ENCODE data around the gene SLC2A5.

Gene SLC2A5

DNA sequence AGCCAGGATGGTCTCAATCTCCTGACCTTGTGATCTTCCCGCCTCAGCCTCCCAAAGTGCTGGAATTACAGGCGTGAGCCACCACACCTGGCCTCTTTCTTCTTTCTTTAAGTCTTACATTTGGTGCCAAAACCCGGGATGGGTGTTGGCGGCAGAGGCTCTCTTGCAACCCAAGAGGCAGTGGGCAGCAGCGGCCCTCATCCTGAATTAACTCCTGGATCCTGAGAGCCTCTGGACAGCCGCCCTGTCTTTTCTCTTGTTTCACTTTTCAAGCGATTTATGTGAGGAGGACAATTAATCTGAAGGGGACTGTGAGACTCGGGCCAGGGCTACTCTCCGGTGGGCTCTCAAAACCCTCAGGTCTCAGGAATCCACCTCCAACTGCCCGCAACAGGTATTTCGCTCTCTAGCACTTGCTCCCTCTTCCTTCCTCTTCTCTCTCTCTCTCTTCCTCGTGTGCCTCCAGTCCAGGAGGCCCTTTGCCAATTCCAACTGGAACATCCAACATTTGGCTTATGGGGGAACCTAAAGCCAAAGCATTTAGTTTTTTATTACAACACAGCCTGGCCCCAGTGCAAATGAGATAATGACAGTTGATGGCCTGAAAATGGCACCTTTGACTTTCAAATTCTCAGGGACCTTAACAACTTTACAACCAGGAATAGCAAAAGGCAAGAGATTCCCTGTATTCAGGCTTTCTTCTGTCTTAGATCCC is 18.1 kb upstream of the SLC2A5 start:
- FAIRE-seq = no peak

DNA sequence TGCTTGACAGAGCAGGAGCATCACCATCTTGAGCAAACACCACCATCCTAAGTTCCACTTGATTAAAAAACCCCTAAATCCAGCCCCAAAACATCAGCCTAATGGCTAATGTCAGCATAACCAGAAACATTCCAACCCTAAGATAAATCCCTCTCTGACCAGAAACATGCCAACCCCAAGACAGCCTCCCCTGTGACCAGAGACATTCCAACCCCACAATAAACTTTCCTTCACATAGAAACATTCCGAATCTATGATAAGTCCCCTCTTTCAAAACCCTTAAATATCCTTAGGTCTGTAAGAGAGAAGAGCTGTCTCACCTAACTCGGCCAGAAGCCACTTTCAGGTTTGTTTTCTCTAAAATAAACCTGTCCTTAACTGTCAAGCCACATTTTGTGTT is 17.4 kb upstream of the SLC2A5 start:
- no peak for FAIRE-seq

DNA sequence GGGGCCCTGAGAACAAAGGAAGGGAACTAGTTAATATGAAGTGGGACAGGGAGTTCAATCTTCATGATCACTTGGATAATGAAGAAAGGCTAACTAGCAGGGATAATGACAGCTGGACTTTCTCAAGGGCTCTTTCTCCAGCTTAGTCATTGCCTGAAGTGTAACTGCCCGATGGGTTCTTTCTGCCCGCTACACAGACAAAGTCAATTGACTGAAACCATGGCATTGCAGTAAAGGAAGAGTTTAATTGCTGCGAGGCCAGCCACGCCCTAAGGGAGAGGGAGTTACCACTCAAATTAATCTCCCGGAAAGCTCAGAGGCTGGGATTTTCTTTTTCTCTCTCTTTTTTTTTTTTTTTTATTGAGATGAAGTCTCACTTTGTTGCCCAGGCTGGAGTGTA is 16.6 kb upstream of the SLC2A5 start:
- no peak for FAIRE-seq

DNA sequence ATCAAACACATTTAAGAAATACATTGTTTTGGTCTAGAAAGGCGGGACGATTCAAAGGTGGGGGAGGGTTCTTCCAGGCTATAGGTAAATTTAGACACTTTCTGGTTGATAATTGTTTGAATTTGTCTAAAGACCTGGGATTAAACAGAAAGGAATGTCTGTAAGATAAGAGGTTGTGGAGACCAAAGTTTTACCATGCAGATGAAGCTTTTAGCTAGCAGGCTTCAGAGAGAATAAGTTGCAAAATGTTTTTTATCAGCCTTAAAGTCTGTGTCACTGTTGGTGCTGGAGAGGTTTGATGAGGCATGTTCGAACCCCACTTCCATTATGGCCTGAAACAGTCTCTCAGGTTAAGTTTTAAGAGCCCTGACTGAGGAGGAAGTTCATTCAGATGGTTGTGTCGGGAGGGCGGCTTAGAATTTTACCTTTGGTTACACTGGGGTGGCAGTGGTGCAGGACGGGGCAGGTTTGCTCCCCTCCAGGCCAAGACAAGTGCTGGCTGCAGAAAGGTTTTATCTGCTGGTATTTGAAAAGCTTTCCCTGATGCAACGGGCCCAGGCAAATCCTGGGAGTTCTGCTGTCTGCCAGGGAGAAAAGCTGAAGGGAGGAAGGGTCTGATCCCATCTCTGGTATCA is 16.0 kb upstream of the SLC2A5 start:
- no peak for FAIRE-seq

DNA sequence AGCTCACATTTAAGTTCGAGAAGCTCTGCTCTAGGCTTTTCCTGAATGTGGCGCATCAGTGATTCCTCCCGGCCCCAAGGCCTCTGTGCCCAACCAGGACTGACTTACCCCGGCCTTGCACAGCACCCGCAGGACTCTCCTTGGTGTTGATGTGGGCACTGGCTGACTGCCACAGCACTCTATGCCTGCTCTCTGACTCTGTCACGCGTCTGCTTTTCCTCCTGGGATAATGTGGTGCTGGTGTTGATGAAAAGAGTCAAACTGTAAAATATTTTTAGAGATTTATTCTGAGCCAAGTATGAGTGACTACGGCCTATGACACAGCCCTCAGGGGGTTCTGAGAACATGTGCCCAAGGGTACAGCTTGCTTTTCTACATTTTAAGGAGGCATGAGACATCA is 15.5 kb upstream of the SLC2A5 start:
- no peak for FAIRE-seq

DNA sequence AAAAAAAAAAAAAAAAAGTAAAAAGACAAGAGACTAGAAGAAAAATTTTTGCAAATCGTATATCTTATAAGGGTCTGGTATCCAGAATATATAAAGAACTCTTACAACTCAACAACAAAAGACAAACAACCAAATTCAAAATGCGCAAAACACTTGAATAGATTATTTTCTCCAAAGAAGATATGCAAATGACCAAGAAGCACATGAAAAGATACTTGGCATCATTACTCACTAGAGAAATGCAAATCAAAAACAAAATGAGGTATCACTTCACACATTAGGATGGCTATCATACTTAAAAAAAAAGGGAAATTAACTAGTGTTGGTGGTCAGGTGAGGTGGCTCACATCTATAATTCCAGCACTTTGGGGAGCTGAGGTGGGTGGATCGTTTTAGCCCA is 12.0 kb upstream of the SLC2A5 start:
- FAIRE-seq = no peak

DNA sequence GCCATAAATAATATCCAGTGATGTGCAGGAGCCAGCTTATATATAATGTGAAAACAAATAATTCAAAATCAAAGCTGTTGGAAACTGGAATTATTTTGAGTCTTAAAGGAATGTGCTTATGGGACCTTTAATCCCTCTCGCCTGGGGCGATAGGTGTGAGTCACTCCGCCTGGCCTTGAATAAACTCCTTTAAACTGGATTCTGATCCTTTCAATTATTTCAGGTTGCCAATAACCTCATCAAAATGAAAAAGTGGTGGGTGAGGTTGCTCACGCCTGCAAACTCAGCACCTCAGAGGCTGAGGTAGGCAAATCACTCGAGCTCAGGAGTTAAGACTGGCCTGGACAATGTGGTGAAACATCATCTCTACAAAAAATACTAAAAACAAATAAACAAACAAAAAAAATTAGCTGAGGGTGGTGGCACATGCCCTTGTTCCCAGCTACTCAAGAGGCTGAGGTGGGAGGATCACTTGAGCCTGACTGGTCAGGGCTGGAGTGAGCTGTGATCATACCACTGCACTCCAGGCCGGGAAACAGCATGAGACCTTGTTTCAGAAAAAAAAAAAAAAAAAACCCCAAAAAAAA is 11.4 kb upstream of the SLC2A5 start:
- FAIRE-seq = no peak

DNA sequence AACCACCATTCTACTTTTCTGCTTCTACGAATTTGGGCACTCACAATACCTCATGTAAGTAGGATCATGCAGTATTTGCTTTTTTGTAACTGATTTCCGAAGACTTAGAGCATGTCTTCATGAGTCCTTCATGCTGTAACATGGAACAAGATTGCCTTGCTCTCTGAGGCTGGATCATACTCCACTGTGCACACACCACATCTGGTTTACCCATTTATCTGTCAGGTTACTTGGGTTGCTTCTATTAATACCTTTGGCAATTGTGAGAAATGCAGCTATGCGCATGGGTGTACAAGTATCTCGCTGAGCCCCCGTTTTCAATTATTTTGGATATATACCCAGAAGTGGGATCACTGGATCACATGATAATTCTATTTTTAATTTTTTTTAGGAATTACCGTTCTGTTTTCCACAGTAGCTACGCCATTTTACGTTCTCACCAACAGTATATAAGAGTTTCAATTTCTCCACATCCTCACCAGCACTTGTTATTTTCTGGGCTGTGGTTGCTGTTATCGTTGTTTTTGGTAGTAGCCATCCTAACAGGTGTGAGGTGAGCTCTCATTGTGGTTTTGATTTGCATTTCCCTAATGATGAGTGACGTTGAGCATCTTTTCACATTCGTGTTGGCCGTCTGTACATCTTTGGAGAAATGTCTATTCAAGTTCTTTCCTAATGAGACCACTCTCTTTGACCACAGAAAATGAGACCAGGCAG is 10.7 kb upstream of the SLC2A5 start:
- no peak for FAIRE-seq

DNA sequence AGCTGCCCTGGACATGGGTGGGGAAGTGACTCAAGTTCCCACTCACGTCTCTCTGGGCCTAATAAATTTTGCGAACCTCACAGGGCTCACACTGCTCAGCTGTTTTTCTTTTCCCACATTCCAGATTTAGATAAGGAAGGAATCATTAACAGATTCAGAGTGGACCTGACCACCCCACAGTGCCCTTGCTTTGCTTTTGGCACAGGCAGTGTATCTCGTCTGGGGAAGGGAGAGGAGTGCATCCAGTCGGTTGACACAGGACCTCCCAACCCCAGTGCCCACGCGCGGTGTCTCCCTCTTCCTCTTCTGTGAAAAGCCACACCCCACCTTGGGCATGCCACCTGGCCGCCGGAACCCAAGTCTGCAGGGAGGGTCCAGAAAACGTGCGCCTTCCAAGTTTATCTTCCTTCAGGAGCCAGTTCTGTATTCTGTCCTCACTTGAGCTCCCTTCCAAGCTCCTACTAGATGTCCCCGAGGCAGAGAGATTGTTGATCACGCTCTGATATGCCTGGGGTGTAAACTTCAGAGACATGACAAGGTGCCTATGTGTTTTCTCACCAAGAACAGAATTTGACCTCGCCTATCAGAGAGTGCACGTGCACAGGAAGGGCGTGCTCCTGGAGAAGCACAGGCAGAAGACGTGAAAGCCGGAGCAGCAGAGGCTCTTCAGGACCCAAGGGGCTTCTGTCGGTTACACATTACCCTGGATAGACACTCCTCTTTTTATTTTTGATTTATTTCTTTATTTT is 9.5 kb upstream of the SLC2A5 start:
- no peak for FAIRE-seq

DNA sequence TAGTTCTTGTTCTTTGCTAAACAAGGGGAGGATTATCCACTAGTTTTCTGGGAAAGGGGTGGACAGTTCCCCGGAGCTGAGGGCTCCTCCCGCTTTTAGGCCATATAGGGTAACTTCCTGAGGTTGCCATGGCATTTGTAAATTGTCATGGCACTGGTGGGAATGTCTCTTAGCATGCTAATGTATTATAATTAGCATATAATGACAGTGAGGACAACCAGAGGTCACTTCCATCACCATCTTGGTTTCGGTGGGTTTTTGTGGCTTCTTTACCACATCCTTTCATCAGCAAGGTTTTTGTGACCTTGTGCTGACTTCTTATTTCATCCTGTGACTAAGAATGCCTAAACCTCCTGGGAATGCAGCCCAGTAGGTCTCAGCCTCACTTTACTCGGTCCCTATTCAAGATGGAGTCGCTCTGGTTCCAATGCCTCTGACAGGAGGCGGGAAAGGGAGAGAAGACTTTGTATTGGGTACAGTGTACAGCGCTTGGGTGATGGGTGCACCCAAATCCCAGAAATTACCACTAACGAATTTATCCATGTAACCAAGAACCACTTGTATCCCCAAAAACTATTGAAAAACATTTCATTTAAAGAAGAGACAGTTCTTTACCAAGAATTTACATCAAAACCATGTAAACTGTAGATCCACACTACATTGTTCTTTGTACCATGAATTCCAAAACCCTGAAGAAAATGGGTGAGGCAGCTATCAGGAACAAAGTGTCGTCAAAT is 8.7 kb upstream of the SLC2A5 start:
- FAIRE-seq = no peak

DNA sequence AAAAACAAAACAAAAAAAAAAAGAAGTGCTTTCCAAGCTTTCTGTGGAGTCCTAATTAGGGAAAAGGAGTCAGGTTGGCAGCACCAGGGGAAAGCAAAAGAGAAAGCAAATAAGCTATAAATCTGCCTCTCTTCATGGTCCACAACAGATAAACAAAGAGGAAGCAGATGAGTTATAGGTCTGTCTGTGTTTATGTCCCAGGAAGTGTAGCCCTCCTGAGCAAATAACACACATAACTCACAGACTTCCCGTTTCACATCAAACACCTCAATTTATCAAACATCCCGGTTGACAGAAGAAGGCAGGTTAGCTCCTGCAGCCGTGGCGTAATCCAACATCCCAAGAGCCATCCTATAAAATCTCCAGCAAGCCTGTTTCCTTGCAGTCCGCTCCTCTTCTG is 5.6 kb upstream of the SLC2A5 start:
- FAIRE-seq = no peak

DNA sequence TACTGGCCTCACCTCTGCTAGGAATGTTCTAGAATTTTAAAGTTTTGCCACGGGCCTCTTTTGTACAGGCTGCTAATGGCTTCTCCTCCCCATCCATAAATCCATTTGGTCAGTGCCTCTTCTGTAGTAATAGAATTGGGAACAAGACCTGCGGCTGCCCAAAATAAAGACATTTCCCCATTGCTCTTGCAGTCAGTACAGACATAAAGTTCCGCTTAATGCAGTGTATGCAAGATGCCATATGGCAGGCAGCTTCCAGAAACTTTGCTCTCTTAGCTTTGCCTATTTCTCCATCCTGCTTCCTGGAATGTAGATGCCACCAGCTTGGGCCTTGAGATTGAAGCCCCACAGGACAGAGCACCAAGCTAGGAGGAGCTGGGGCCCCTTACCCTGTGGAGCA is 3.7 kb upstream of the SLC2A5 start:
- no peak for FAIRE-seq

DNA sequence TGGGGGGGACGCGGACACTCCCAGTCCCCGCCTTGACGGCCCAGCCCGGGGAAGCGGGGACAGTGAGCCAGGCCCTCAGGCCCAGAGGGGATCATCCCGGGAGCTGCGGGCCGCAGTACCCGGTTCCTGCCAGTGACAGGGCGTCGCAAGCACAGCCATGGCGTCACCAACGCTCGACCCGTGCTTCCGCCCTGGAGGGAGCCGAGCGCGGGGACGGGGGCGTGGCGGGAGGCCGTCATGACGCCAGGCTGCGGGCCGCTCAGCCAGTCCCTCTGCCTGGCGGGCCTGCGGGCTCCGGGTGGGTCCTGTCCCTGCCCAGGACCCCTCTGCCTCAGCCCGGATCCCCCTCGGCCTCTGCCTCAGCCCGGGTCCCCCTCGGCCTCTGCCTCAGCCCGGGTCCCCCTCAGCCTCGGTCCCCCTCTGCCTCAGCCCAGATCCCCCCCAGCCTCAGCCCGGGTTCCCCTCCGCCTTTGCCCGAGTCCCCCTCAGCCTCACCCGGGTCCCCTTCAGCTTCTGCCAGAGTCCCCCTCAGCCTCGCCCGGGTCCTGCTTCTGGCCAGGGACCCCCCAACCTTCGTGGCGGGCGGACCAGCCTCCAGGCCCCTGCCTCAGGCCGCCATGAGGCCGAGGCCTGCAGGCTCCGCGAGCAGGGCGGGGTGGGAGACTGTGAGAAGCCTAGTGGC is 2.3 kb upstream of the SLC2A5 start:
- no peak for FAIRE-seq

DNA sequence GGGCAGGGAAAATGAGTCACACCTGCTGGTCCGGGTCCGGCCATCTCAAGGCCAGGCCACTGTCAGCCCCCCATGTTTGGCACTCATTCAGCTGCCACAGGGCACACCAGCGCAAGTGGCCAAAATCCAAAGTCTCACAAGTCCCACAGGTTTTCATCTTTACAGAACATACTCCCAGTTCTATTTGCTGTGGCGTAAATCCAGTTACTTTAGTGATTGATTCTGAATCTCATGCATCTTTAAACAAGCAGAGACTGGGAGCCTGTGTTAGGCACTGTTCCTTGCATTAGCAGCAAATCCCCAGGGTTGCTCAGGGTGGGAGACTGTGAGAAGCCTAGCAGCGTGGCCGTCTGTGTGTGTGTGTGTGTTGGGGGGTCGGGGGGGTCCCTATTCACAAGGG is 1.1 kb upstream of the SLC2A5 start:
- FAIRE-seq = no peak

DNA sequence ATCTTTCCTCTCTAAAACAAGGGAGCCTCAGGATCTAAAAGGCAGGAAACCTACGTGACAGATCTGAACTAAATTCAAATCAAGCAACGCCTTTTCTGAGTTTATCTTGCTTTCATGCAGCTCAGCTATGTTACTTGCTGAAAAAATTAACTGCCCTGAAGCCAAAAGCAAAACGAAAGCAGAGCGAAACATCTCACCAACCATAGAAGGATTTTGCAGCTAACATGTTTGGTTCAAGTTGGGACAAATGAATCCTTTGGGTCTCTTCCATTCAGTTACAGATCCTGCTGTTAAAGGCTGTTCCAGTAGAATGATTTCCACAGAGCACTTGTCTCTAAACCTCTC is 482 bp downstream of the SLC2A5 start:
- FAIRE-seq = no peak

DNA sequence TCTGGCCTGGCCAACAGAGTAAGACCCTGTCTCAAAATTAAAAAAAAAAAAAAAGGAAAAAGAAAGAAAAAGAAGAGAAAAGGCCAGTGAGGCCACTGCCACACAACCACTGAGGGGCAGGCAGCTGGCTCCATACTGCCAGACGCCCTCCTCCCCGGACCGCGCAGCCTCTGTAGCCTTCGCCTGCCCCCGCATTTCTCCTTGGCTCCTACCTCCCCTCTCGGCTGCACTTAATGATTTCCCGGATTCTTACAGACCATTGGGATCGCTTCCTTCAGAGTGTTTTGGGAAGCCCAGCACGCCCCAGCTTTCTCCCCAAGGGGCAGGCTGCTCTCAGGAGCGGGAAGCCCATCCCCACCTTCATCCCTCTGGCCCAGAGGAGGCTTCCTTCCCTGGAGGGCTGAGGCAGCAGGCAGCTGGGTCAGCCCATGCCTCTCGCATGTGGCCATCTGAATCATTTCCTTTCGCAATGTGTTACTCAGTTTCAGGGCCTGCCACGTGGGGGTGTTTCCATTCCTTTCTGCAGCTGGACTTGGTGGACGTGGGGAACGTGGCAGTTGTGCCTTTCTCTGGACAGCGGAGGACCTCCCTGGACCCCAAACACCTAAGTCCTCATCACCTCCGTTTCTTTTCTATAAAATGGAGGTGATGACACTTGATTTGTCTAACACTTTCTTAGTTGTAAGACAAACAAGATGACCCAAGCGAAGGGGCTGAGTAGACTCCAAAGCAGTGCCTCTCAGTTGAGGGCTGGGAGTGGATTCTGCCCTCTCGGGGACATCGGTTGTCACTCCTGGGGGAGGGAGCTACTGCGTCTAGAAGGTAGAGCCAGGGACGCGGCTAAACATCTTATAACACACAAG is 2.3 kb downstream of the SLC2A5 start:
- no peak for FAIRE-seq

DNA sequence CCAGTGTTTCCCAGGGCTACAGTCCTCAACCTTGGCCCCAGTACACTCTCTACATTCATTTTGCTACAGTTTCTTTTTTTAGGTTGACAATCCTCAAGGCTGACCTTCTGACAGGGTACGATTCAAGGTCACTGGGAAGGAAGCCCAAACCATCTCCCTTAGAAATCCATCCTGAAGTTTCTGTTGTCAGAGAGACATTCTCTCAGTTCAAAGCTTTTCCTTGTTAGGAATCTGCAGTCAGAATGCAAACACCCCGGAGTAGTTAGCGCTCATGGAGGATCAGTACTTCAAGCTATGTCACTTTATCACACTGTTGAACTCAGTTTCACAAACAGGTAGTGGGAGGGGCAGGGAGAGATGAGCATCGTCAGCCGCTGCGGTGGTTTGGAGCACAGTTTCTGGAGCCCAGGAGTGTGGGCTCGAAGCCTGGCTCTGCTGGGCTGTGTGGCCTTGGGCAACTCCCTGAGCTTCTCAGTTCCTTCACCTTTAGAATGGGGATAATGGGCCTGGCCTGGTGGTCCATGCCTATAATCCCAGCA is 4.2 kb downstream of the SLC2A5 start:
- no peak for FAIRE-seq

DNA sequence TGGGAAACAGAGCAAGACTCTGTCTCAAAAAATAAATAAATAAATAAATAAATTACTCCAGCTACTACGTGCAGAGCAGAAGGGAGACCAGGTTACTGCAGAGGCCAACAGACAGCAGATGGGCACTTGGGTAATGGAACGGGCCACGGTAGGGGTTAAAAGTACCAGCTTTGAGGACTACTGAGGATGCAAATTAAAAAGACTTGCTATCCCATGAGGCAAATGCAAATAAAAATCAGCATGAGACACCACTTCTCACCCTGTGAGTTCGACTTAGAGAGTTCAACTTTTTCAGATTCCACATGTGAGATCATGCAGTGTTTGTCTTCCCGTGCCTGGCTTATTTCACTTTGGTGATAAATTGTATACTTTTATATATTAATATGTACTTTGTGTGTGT is 6.6 kb downstream of the SLC2A5 start:
- no peak for FAIRE-seq

DNA sequence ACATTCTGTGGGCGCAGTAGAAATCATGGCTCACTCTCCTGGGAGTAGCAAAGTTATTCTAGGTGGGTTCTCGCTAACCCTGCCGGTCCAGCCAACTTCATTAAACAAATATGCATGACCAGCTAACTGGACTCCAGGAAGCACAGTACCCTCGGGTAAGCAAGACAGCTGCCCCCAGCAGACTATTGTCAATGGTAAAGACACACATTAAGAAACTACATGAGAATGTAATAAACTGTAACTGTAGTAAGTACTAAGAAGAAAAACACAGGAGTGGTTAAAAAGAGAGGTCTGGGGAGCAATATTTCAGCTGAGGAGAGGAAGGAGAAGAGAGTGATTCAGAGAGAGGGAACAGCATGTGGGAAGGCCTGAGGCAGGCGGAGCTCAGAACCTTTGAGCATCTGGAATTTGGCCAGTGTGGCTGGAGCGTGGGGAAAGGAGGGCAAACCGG is 7.4 kb downstream of the SLC2A5 start:
- no peak for FAIRE-seq

DNA sequence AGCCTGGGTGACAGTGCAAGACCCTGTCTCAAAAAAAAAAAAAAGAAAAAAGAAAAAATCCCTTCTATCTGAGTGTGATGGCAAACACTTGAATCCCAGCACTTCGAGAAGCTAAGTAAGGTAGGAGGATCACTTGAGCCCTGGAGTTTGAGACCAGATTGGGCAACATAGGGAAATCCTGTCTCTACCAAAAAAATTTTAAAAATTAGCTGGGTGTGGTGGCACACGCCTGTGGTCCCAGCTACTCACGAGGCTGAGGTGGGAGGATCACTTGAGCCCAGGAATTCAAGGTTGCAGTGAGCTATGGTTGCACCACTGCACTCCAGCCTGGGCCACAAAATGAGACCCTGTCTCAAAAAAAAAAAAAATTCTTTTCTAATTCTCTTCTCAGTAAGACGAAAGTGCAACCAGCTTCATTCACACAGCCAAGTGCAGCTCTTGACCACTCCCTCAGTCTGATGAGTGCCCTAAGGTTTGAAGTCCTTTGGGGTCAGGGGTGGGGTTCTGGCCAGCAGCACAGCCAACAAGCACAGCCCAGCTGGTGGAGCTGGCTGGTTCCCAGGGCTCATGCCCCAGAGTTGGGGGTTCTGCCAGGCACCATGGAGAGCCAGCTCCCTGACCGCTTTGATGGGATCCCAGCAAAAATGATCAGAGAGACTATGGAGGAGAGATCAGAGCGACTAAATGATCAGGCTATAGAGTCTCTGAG is 8.0 kb downstream of the SLC2A5 start:
- no peak for FAIRE-seq

Measured in TTC549 (cell line).